HepG2 (cell line): ENCODE data around the gene TEKTIP1. TPM values are rescaled to one million over a fixed set of nuclear protein-coding genes. Genes with fewer than 3 reads are reported as not detected.
A peak's percentile ranks its signal among the peaks of the same experiment; 100 is the strongest.

Experiments
- EZH2 ChIP-seq: conservative IDR thresholded peaks from 2 replicates; pipeline ENCODE4 v1.6.1; 2012; ENCODE audit warnings: mild to moderate bottlenecking, low read depth, low read length, moderate library complexity
- HNRNPL ChIP-seq: fragments of 200-400 bp; formaldehyde crosslinking; IDR thresholded peaks from 2 replicates; pipeline ENCODE4 v1.6.1; 2017; ENCODE audit warnings: mild to moderate bottlenecking, low read depth, low read length
- NFIB ChIP-seq: sonication (generic); formaldehyde crosslinking; IDR thresholded peaks from 2 replicates; pipeline ENCODE4 v1.9.0; 2021; ENCODE audit warnings: missing genetic modification reagents, mild to moderate bottlenecking, borderline replicate concordance
- RAD21 ChIP-seq: fragments of 450-650 bp; formaldehyde crosslinking; IDR thresholded peaks from 2 replicates; pipeline ENCODE4 v1.5.0; 2020; ENCODE audit warnings: mild to moderate bottlenecking
- SAFB2 ChIP-seq: sonication (generic); formaldehyde crosslinking; IDR thresholded peaks from 2 replicates; pipeline ENCODE4 v1.5.1; 2020; ENCODE audit warnings: missing genetic modification reagents, low read depth, mild to moderate bottlenecking, borderline replicate concordance
- SETDB1 ChIP-seq: sonication (generic); formaldehyde crosslinking; IDR thresholded peaks from 2 replicates; pipeline ENCODE4 v1.5.1; 2020; ENCODE audit warnings: missing genetic modification reagents, mild to moderate bottlenecking, borderline replicate concordance
- SP2 ChIP-seq: sonication (generic); formaldehyde crosslinking; IDR thresholded peaks from 2 replicates; pipeline ENCODE4 v1.5.1; 2020; ENCODE audit warnings: mild to moderate bottlenecking, missing genetic modification reagents
- SRY ChIP-seq: sonication (generic); formaldehyde crosslinking; IDR thresholded peaks from 2 replicates; pipeline ENCODE4 v1.8.0; 2022; ENCODE audit warnings: mild to moderate bottlenecking, missing genetic modification reagents
- ZNF260 ChIP-seq: sonication (generic); formaldehyde crosslinking; IDR thresholded peaks from 2 replicates; pipeline ENCODE4 v1.4.0; 2020; ENCODE audit warnings: missing genetic modification reagents, low read depth, mild to moderate bottlenecking, borderline replicate concordance
- ZNF430 ChIP-seq: sonication (generic); formaldehyde crosslinking; IDR thresholded peaks from 2 replicates; pipeline ENCODE4 v1.9.0; 2021; ENCODE audit warnings: mild to moderate bottlenecking, missing genetic modification reagents
- ZNF543 ChIP-seq: sonication (generic); formaldehyde crosslinking; IDR thresholded peaks from 2 replicates; pipeline ENCODE4 v1.4.0; 2020; ENCODE audit warnings: mild to moderate bottlenecking, missing genetic modification reagents
- ZNF558 ChIP-seq: sonication (generic); formaldehyde crosslinking; IDR thresholded peaks from 2 replicates; pipeline ENCODE4 v1.9.0; 2022; ENCODE audit warnings: mild to moderate bottlenecking, missing genetic modification reagents, borderline replicate concordance
- ZNF772 ChIP-seq: sonication (generic); formaldehyde crosslinking; IDR thresholded peaks from 2 replicates; pipeline ENCODE4 v1.5.0; 2020; ENCODE audit warnings: mild to moderate bottlenecking, missing genetic modification reagents
- ZNF780A ChIP-seq: sonication (generic); formaldehyde crosslinking; IDR thresholded peaks from 2 replicates; pipeline ENCODE4 v1.8.0; 2022; ENCODE audit warnings: mild to moderate bottlenecking, missing genetic modification reagents, moderate library complexity
- ZSCAN22 ChIP-seq: sonication (generic); formaldehyde crosslinking; IDR thresholded peaks from 2 replicates; pipeline ENCODE4 v1.4.0; 2020; ENCODE audit warnings: mild to moderate bottlenecking, missing genetic modification reagents
- polyA plus RNA-seq, 8 experiments: library from polyadenylated mRNA; depleted of rRNA in 3 of 8; stranded (reverse) in 7 of 8; unstranded in 1 of 8; fragments of >200 nt; fragmentation: Illumina TruSeq in 4 of 8; extraction: Trizol in 4 of 8; gene quantifications; 2 replicates each; pipeline versions ENCODE4 v1.2.1 to v1.2.3, GENCODE V29; 2011 to 2016; ENCODE audit warnings: low read depth in 4 of 8, missing spikeins in 1 of 8, mixed read lengths in 1 of 8; ENCODE audit not compliant: insufficient read depth in 1 of 8
- total RNA-seq, 5 experiments: library from RNA; depleted of rRNA; stranded (reverse); fragments of >200 nt; fragmentation: Illumina TruSeq; extraction: Trizol; gene quantifications; 2 replicates each; pipeline ENCODE4 v1.2.3, GENCODE V29; 2016; ENCODE audit warnings: low read depth in 1 of 5
- TF ChIP-seq, protein P1 (sequence below): sonication (generic); formaldehyde crosslinking; IDR thresholded peaks from 2 replicates; pipeline ENCODE4 v1.8.1; 2023; ENCODE audit warnings: mild to moderate bottlenecking, missing genetic modification reagents
- TF ChIP-seq, protein P2 (sequence below): sonication (generic); formaldehyde crosslinking; IDR thresholded peaks from 2 replicates; pipeline ENCODE4 v1.5.0; 2020; ENCODE audit warnings: missing genetic modification reagents
- TF ChIP-seq, protein P3 (sequence below): sonication (generic); formaldehyde crosslinking; IDR thresholded peaks from 2 replicates; pipeline ENCODE4 v1.4.0; 2020; ENCODE audit warnings: missing genetic modification reagents
- TF ChIP-seq, protein P4 (sequence below): sonication (generic); formaldehyde crosslinking; IDR thresholded peaks from 2 replicates; pipeline ENCODE4 v1.5.0; 2020; ENCODE audit warnings: missing genetic modification reagents, mild to moderate bottlenecking, borderline replicate concordance
- TF ChIP-seq, protein P5 (sequence below): sonication (generic); formaldehyde crosslinking; IDR thresholded peaks from 2 replicates; pipeline ENCODE4 v1.4.0; 2020; ENCODE audit warnings: missing genetic modification reagents
- TF ChIP-seq, protein P6 (sequence below): IDR thresholded peaks from 2 replicates; pipeline ENCODE4 v1.6.1; 2016; ENCODE audit warnings: low read depth, borderline replicate concordance
- TF ChIP-seq, protein P7 (sequence below): sonication (generic); formaldehyde crosslinking; IDR thresholded peaks from 2 replicates; pipeline ENCODE4 v1.5.0; 2020; ENCODE audit warnings: mild to moderate bottlenecking, missing genetic modification reagents

TEKTIP1 gene
- total and polyA plus RNA-seq, 2 of the 13 experiments (the other 11 are each of a cell fraction or from before 2014, with no cell fraction given) = not detected

DNA sequence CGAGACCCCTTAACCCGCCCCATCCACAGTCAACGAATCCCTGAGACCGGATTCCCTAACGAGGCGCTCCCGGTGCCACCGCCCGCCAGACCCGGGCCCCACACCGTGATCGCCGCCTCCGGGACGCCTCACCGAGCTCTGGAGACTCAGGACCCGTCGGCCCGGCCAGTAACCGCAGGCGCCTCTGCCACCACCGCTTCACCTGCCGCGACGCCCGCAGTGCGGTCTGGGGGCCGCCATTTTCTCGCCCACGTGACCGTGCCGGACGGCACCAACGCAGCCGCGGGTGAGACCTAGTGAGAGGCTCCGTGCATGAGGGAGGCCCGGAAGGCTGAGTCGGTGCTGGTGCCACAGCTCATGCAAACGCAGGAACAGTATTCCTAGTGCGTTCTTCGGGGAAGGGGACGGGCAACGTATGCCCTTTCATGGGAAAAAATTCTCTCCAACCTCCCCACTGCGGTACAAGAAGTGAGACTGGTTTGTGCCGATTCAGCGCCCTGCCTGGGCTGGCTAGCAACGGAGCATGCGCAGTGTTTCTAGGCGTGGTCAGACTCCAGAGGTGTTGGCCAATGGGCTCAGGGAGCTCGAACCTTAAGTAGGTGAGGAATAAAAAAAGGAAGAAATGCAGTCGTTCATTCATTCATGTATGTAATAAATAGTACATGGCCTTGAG lies 38.4 kb upstream of the TEKTIP1 start, which contains the start of gene DOHH (continued):
- TF ChIP-seq, protein P1, sequence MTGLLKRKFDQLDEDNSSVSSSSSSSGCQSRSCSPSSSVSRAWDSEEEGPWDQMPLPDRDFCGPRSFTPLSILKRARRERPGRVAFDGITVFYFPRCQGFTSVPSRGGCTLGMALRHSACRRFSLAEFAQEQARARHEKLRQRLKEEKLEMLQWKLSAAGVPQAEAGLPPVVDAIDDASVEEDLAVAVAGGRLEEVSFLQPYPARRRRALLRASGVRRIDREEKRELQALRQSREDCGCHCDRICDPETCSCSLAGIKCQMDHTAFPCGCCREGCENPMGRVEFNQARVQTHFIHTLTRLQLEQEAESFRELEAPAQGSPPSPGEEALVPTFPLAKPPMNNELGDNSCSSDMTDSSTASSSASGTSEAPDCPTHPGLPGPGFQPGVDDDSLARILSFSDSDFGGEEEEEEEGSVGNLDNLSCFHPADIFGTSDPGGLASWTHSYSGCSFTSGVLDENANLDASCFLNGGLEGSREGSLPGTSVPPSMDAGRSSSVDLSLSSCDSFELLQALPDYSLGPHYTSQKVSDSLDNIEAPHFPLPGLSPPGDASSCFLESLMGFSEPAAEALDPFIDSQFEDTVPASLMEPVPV (CRISPR knock-in tag) = no peak; the same call in 1 of the 2 replicates
- TF ChIP-seq HNRNPL = no peak
- TF ChIP-seq ZNF430 = peak; percentile 64
- TF ChIP-seq, protein P2, sequence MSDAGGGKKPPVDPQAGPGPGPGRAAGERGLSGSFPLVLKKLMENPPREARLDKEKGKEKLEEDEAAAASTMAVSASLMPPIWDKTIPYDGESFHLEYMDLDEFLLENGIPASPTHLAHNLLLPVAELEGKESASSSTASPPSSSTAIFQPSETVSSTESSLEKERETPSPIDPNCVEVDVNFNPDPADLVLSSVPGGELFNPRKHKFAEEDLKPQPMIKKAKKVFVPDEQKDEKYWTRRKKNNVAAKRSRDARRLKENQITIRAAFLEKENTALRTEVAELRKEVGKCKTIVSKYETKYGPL (CRISPR knock-in tag) = no peak
- TF ChIP-seq, protein P3, sequence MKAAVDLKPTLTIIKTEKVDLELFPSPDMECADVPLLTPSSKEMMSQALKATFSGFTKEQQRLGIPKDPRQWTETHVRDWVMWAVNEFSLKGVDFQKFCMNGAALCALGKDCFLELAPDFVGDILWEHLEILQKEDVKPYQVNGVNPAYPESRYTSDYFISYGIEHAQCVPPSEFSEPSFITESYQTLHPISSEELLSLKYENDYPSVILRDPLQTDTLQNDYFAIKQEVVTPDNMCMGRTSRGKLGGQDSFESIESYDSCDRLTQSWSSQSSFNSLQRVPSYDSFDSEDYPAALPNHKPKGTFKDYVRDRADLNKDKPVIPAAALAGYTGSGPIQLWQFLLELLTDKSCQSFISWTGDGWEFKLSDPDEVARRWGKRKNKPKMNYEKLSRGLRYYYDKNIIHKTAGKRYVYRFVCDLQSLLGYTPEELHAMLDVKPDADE (CRISPR knock-in tag) = no peak
- TF ChIP-seq SRY (CRISPR knock-in tag) = peak; percentile 93
- peak; percentile 62; the same call in 1 of the 2 replicates for TF ChIP-seq ZNF780A (CRISPR knock-in tag)
- TF ChIP-seq ZNF543 (CRISPR knock-in tag) = peak; percentile 86
- TF ChIP-seq ZNF558 (CRISPR knock-in tag) = 0 out of 2 replicates have a peak, but pooled peaks have one; percentile 43
- TF ChIP-seq SAFB2 (CRISPR knock-in tag) = peak; percentile 77
- TF ChIP-seq NFIB (CRISPR knock-in tag) = no peak
- no peak for TF ChIP-seq EZH2
- TF ChIP-seq ZSCAN22 (CRISPR knock-in tag) = peak; percentile 74; the same call in 1 of the 2 replicates
- TF ChIP-seq RAD21 (CRISPR knock-in tag) = peak; percentile 33; the same call in 1 of the 2 replicates
- TF ChIP-seq, protein P4, sequence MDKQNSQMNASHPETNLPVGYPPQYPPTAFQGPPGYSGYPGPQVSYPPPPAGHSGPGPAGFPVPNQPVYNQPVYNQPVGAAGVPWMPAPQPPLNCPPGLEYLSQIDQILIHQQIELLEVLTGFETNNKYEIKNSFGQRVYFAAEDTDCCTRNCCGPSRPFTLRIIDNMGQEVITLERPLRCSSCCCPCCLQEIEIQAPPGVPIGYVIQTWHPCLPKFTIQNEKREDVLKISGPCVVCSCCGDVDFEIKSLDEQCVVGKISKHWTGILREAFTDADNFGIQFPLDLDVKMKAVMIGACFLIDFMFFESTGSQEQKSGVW = no peak; the same call in 1 of the 2 replicates
- peak; percentile 95 for TF ChIP-seq ZNF772 (CRISPR knock-in tag)
- TF ChIP-seq, protein P5, sequence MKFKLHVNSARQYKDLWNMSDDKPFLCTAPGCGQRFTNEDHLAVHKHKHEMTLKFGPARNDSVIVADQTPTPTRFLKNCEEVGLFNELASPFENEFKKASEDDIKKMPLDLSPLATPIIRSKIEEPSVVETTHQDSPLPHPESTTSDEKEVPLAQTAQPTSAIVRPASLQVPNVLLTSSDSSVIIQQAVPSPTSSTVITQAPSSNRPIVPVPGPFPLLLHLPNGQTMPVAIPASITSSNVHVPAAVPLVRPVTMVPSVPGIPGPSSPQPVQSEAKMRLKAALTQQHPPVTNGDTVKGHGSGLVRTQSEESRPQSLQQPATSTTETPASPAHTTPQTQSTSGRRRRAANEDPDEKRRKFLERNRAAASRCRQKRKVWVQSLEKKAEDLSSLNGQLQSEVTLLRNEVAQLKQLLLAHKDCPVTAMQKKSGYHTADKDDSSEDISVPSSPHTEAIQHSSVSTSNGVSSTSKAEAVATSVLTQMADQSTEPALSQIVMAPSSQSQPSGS = peak; percentile 76
- TF ChIP-seq SETDB1 = no peak
- TF ChIP-seq, protein P6, sequence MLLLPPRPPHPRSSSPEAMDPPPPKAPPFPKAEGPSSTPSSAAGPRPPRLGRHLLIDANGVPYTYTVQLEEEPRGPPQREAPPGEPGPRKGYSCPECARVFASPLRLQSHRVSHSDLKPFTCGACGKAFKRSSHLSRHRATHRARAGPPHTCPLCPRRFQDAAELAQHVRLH (CRISPR knock-in tag) = peak; percentile 83
- TF ChIP-seq SP2 (CRISPR knock-in tag) = no peak
- TF ChIP-seq ZNF260 (CRISPR knock-in tag) = no peak
- TF ChIP-seq, protein P7, sequence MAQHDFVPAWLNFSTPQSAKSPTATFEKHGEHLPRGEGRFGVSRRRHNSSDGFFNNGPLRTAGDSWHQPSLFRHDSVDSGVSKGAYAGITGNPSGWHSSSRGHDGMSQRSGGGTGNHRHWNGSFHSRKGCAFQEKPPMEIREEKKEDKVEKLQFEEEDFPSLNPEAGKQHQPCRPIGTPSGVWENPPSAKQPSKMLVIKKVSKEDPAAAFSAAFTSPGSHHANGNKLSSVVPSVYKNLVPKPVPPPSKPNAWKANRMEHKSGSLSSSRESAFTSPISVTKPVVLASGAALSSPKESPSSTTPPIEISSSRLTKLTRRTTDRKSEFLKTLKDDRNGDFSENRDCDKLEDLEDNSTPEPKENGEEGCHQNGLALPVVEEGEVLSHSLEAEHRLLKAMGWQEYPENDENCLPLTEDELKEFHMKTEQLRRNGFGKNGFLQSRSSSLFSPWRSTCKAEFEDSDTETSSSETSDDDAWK (CRISPR knock-in tag) = no peak
